PC-9 (cell line): ENCODE measurements around the gene ZNF587.

Source experiments
- CTCF ChIP-seq: fragments of 200-600 bp; sonication (generic); conservative IDR thresholded peaks from 2 replicates; pipeline ENCODE4 v1.6.1; 2017; ENCODE audit warnings: mixed run types, antibody characterized with exemption, mild to moderate bottlenecking, moderate library complexity
- EZH2 ChIP-seq: fragments of 200-600 bp; sonication (generic); IDR thresholded peaks from 2 replicates; pipeline ENCODE4 v1.8.0; 2017; ENCODE audit warnings: antibody characterized with exemption, low read depth

- no peak for TF ChIP-seq CTCF
- TF ChIP-seq EZH2: no peak
Observed at GRCh38 chr19:57900311-57900710, 50.7 kb downstream of the ZNF587 start.
